CD4-positive, alpha-beta T cell treated with Interleukin-4 for 4 hours (primary cell): ENCODE data around the gene PSMB1.
"Not testable (repeated sequence)": the region's sequence is repeated elsewhere in the genome, so short reads cannot be mapped to it uniquely, and the experiment has no call there.

Source experiments
- DNase-seq: peaks from one replicate; pipeline ENCODE4 v3.0.0-alpha.2; 2020

PSMB1 gene

DNA sequence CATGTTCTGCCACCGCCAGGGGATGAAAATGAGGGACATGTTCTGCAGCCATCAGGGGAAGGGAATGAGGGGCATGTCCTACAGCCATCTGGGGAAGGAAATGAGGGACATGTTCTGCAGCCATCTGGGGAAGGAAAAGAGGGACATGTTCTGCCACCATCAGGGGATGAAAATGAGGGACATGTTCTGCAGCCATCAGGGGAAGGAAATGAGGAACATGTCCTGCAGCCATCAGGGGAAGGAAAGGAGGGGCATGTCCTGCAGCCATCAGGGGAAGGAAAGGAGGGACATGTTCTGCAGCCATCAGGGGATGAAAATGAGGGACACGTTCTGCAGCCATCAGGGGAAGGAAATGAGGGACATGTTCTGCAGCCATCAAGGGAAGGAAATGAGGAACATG lies 50.8 kb downstream of the PSMB1 start:
- DNase-seq: not testable (repeated sequence)

DNA sequence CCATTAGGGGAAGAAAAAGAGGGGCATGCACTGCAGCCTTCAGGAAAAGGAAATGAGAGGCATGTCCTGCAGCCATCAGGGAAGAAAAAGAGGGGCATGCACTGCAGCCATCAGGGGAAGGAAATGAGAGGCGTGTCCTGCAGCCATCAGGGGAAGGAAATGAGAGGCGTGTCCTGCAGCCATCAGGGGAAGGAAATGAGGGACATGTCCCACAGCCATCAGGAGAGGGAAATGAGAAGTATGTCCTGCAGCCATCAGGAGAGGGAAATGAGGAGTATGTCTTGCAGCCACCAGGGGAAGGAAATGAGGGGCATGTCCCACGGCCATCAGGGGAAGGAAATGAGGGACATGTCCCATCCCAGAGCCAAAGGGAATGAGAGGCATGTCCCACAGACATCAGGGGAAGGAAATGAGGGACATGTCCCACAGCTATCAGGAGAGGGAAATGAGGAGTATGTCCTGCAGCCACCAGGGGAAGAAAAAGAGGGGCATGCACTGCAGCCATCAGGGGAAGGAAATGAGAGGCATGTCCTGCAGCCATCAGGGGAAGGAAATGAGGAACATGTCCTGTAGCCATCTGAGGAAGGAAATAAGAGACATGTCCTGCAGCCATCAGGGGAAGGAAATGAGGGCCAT lies 52.0 kb downstream of the PSMB1 start:
- no peak for DNase-seq

DNA sequence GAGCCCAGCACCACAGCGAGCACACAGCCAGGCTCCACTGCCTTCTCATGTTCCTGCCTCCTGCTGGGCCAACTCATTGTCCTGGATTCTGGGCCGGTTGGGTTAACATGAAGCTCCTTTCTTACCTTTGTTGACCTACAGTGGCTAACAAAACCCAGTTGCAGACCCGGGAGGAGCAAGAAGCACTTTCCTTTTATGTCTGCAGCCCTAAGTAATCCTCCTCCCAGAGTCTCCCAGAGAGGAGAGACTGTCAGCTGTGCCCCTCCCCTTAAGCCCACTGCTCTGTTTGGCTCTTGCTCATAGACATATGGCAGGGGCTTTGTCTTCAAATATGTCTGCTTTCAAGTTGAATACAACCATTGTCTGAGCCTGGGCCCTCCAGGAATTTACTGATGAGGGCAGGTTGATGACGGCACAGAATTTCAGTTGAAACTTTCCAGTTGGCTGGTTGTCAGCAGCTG lies 55.2 kb downstream of the PSMB1 start:
- no peak for DNase-seq

DNA sequence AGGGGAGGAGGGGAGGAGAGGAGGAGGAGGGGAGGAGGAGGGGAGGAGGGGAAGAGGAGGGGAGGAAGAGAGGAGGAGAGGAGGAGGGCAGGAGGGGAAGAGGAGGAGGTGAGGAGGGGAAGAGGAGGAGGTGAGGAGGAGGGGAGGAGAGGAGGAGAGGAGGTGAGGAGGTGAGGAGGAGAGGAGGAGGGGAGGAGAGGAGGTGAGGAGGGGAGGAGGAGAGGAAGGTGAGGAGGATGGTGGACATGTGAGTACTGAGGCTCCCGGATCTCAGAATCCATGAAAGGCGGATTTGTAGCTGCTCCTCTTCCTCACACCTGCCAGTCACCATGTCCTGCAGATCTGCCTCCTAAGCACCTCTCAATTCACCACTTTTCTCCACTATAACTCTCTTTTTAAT lies 59.8 kb downstream of the PSMB1 start:
- no peak for DNase-seq

DNA sequence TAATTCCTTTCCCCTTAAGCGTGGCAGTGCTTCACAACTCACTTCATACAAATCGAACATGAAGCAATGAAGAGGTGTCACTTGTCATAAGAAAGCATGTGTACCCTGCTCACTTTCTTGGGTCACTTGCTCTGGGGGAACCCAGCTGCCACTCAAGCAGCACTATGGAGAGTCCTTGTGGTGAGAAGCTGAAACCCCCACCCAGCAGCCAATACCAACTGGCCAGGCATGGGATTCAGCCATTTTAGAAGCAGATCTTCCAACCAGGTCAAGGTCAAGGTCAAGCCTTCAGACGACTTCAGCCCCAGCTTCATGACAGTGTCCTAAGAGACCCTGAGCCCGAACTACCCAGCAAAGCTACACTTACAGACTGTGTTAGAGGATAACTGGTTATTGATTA lies 62.8 kb downstream of the PSMB1 start:
- DNase-seq: no peak

DNA sequence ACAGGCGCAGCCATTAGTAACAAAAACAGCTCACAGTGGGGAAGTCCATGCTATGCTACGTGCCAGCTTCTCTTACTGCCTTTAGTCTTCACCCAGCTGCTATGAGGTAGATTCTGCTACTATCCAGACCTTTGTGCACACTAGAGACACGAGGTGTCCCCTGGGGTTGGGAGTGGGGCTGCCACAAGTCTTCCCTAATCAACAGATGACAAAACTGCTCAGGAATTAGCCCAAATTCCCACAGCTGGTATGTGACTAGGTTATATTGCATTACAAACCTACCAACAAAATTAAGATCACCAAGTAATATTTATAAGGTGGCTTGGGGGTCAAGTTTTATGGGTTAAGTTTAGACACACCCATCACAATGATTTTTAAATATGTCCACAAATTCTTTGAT lies 63.3 kb downstream of the PSMB1 start:
- DNase-seq: no peak

DNA sequence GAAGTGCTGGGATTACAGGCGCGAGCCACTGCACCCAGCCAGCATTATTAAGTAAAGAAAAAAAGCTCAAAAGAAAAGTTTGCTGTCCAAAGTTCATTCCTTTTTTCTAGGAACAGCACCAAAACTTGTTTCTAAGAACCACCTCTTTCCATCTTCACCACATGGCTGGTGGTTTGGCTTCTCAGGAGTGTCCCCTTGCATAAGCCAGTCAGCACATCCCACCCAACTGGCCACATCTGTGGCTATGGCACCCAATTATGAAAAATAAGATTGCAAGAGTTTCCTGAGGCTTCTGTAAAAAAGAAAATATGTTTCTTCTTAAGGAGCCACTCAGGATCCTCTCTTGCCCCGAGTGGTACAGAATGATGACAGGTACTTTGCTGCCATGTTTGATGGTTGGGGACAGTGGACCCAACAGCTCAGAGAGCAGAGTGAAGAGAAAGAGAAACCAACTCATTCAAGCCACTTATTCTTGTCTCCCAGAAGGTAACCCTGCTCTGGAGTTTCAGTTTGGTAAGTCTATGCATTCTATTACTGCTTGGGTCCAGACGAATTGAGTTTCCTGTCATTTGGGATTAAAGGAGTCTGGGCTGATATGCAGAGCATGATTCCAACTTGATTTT lies 65.3 kb downstream of the PSMB1 start:
- DNase-seq: no peak

DNA sequence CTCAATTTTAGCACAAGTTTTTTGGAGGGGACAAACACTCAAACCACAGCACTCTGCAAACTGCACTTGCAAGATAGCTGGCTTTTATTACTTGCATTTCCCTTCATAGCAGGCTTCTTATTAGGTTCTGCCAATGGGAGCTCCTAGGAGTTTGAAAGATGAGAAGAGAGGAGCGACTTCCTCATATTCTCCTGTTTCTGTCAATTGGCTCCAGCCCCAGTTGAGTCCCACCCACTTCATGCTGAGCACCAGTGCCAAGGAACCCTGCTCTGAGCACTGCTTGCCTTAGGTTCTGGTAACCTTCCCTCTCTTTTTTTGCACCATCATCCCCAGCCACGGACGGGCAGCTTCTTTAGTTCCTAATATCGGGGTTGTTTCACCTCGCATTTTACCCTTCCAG lies 67.9 kb downstream of the PSMB1 start:
- DNase-seq: no peak
